ENCODE data around the gene TFDP1.

The TFDP1 gene

GRCh38 chr13:113645329-113645728 is 60.8 kb downstream of the TFDP1 start:
- DNase-seq (ENCODE audit: low read depth) = no peak
- no peak overlapping the region for H3K4me3 ChIP-seq (ENCODE audit: low read depth, low read length)
- no peak for TF ChIP-seq CTCF (IDR thresholded peaks at IDR 0.05; ENCODE audit: insufficient read depth, low read depth, low read length, missing control alignments)

- TF ChIP-seq CTCF (IDR thresholded peaks at IDR 0.05; ENCODE audit: insufficient read depth, low read depth, low read length, missing control alignments) = no peak
- H3K4me3 ChIP-seq (ENCODE audit: low read depth, low read length) = no peak overlapping the region
- no peak for DNase-seq (ENCODE audit: low read depth)
These were observed 61.8 kb downstream of the TFDP1 start for GRCh38 chr13:113646376-113646775.

GRCh38 chr13:113646921-113647340 is 62.4 kb downstream of the TFDP1 start:
- H3K4me3 ChIP-seq (ENCODE audit: low read depth, low read length) = no peak overlapping the region
- no peak for DNase-seq (ENCODE audit: low read depth)
- no peak for TF ChIP-seq CTCF (IDR thresholded peaks at IDR 0.05; ENCODE audit: insufficient read depth, low read depth, low read length, missing control alignments)

GRCh38 chr13:113647351-113648215 is 63.0 kb downstream of the TFDP1 start:
- DNase-seq (ENCODE audit: low read depth) = no peak
- TF ChIP-seq CTCF (IDR thresholded peaks at IDR 0.05; ENCODE audit: insufficient read depth, low read depth, low read length, missing control alignments) = no peak
- H3K4me3 ChIP-seq (ENCODE audit: low read depth, low read length) = no peak overlapping the region

GRCh38 chr13:113648216-113648610 is 63.7 kb downstream of the TFDP1 start:
- DNase-seq (ENCODE audit: low read depth) = no peak
- no peak overlapping the region for H3K4me3 ChIP-seq (ENCODE audit: low read depth, low read length)
- TF ChIP-seq CTCF (IDR thresholded peaks at IDR 0.05; ENCODE audit: insufficient read depth, low read depth, low read length, missing control alignments) = no peak

GRCh38 chr13:113649212-113649611 is 64.7 kb downstream of the TFDP1 start:
- no peak for TF ChIP-seq CTCF (IDR thresholded peaks at IDR 0.05; ENCODE audit: insufficient read depth, low read depth, low read length, missing control alignments)
- no peak overlapping the region for H3K4me3 ChIP-seq (ENCODE audit: low read depth, low read length)
- DNase-seq (ENCODE audit: low read depth) = no peak

- no peak overlapping the region for H3K4me3 ChIP-seq (ENCODE audit: low read depth, low read length)
- DNase-seq (ENCODE audit: low read depth) = no peak
- TF ChIP-seq CTCF (IDR thresholded peaks at IDR 0.05; ENCODE audit: insufficient read depth, low read depth, low read length, missing control alignments) = no peak
These were observed 65.7 kb downstream of the TFDP1 start for GRCh38 chr13:113650275-113650674.

Measured in GM12865 (cell line).